Liver (tissue), 9 donors: Measurements from ENCODE around the gene IQCC. TPM values are rescaled to one million over a fixed set of nuclear protein-coding genes. Genes with fewer than 3 reads are reported as not detected.
A peak's percentile ranks its signal among the peaks of the same experiment; 100 is the strongest.

Source experiments
- DNase-seq: peaks from one replicate; pipeline ENCODE4 v3.0.0-alpha.2; 2017; ENCODE audit warnings: low spot score
- H3K27ac ChIP-seq, 2 donors: one replicate each; pipeline ENCODE4 v1.7.0; 2013; ENCODE audit warnings: inconsistent platforms in 2 of 2, low read length in 2 of 2, control low read depth in 1 of 2, low read depth in 1 of 2, mild to moderate bottlenecking in 1 of 2
- H3K27me3 ChIP-seq, 4 donors: one replicate each; pipeline versions ENCODE4 v1.6.1 to v1.7.0; 2013; ENCODE audit warnings: low read length in 3 of 4, inconsistent platforms in 1 of 4, mild to moderate bottlenecking in 1 of 4, moderate library complexity in 1 of 4; ENCODE audit not compliant: control insufficient read depth in 4 of 4, insufficient read depth in 4 of 4
- H3K36me3 ChIP-seq, 4 donors: one replicate each; pipeline versions ENCODE4 v1.6.1 to v1.7.0; 2013; ENCODE audit warnings: low read length in 3 of 4, mild to moderate bottlenecking in 3 of 4, low read depth in 1 of 4, moderate library complexity in 1 of 4; ENCODE audit not compliant: control insufficient read depth in 4 of 4, insufficient read depth in 3 of 4
- H3K4me1 ChIP-seq, 4 donors: one replicate each; pipeline versions ENCODE4 v1.6.1 to v1.7.0; 2013; ENCODE audit warnings: low read length in 3 of 4, mild to moderate bottlenecking in 3 of 4, moderate library complexity in 1 of 4; ENCODE audit not compliant: control insufficient read depth in 4 of 4, insufficient read depth in 4 of 4
- H3K4me3 ChIP-seq, 3 donors: one replicate each; pipeline versions ENCODE4 v1.6.1 to v1.7.0; 2013; ENCODE audit warnings: low read length in 3 of 3, control low read depth in 1 of 3, low read depth in 1 of 3, mild to moderate bottlenecking in 1 of 3
- H3K9ac ChIP-seq, 2 donors: one replicate each; pipeline ENCODE4 v1.7.0; 2013; ENCODE audit warnings: low read length in 2 of 2, mild to moderate bottlenecking in 2 of 2, moderate library complexity in 2 of 2, control low read depth in 1 of 2, low read depth in 1 of 2
- H3K9me3 ChIP-seq, 4 donors: one replicate each; pipeline versions ENCODE4 v1.6.1 to v1.7.0; 2013; ENCODE audit warnings: low read length in 3 of 4; ENCODE audit not compliant: control insufficient read depth in 4 of 4
- CTCF ChIP-seq: fragments of 150-350 bp; IDR thresholded peaks from 2 replicates; pipeline ENCODE4 v1.5.1; 2017; ENCODE audit warnings: improper control_type of control experiment, low read depth, low read length; ENCODE audit not compliant: missing input control
- FOXA2 ChIP-seq: IDR thresholded peaks from 2 replicates; pipeline ENCODE4 v1.6.1; 2016; ENCODE audit warnings: antibody characterized with exemption
- GABPA ChIP-seq, 2 donors: IDR thresholded peaks in 1 of 2; conservative IDR thresholded peaks in 1 of 2; 2 replicates each; pipeline ENCODE4 v1.6.1; 2016; ENCODE audit warnings: antibody characterized with exemption in 2 of 2, mild to moderate bottlenecking in 1 of 2, moderate library complexity in 1 of 2
- HNF4A ChIP-seq, 2 donors: conservative IDR thresholded peaks; 2 replicates each; pipeline ENCODE4 v1.6.1; 2016; ENCODE audit warnings: antibody characterized with exemption in 2 of 2, mild to moderate bottlenecking in 2 of 2
- JUND ChIP-seq, 2 donors: IDR thresholded peaks; 2 replicates each; pipeline ENCODE4 v1.6.1; 2016; ENCODE audit warnings: antibody characterized with exemption in 2 of 2
- REST ChIP-seq: IDR thresholded peaks from 2 replicates; pipeline ENCODE4 v1.6.1; 2016; ENCODE audit warnings: antibody characterized with exemption, mild to moderate bottlenecking
- RXRA ChIP-seq, 2 donors: IDR thresholded peaks; 2 replicates each; pipeline ENCODE4 v1.6.1; 2017 to 2018; ENCODE audit warnings: antibody characterized with exemption in 2 of 2, mild to moderate bottlenecking in 1 of 2
- SP1 ChIP-seq: IDR thresholded peaks from 2 replicates; pipeline ENCODE4 v1.6.1; 2018; ENCODE audit warnings: antibody characterized with exemption, mild to moderate bottlenecking
- YY1 ChIP-seq: IDR thresholded peaks from 2 replicates; pipeline ENCODE4 v1.6.1; 2016; ENCODE audit warnings: antibody characterized with exemption, mild to moderate bottlenecking
- WGBS: extraction: QIAGEN DNeasy Blood & Tissue Kit; methylation state at CpG from one replicate; pipeline ENCODE4 v1.1.7; 2013; 5-methylcytosine and 5-hydroxymethylcytosine counted together
- polyA plus RNA-seq, 2 donors: library from polyadenylated mRNA; stranded (reverse) in 1 of 2; unstranded in 1 of 2; fragments of 200-250 nt in 1 of 2; fragments of >200 nt in 1 of 2; fragmentation: Nextera tagmentation in 1 of 2; extraction: Ambion mirVana in 1 of 2; gene quantifications; one replicate each; pipeline versions ENCODE4 v1.2.1 to v1.2.3, GENCODE V29; 2013 to 2015
- total RNA-seq, 2 donors: library from RNA; depleted of rRNA; stranded (reverse); fragments of >200 nt; gene quantifications; one replicate each; pipeline ENCODE4 v1.2.3, GENCODE V29; 2014
- TF ChIP-seq, protein P1 (sequence below): IDR thresholded peaks from 2 replicates; pipeline ENCODE4 v1.6.1; 2016; ENCODE audit warnings: antibody characterized with exemption
- donor health status: healthy.
- donor health status: healthy.
- donor health status: healthy.
- donor health status: healthy.
- donor health status: healthy.

Gene IQCC
- total and polyA plus RNA-seq, 4 donors, result 0.42 to 2.3 (median 0.61) TPM

DNA sequence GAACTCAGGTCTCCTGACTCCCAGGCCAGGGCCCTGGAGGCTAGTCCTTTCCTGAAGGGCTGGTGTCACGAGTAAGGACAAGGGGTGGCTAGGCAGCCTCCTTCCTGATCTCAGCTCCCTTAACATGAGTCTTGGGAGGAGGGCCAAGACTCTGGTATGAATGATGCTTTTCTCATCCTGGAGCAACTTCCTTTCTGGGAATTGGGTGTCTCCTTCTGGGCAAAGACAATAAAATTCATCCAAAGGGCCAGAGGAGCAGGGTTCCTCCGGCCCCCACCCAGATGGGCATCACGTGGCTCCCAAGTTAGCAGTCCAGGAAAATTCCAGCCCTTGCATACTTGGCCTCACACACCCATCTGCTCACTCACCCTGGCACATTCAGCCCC lies 41.4 kb downstream of the IQCC start, which contains the start of gene FAM167B (continued):
- TF ChIP-seq REST, result no peak
- no peak for TF ChIP-seq JUND (IDR thresholded peaks at IDR 0.05)
- TF ChIP-seq YY1, result no peak
- TF ChIP-seq RXRA (IDR thresholded peaks at IDR 0.05), result peak; percentile 36 to 69

- Histone ChIP-seq H3K9ac (peak overlapping the region in 1 of 2 donors; percentile 47), H3K27me3 (no peaks in the 10 kb centered on the region), H3K4me3 (no peak overlapping the region), H3K9me3 (no peaks in the 10 kb centered on the region), H3K27ac (peak overlapping the region; percentile 63 to 66), H3K4me1 (peaks cover 3 to 18% (median 11%) of the 10 kb centered on the region in 4 donors), H3K36me3 (no peaks in the 10 kb centered on the region)
- 86% methylated on average over 12 of the region's 12 CpGs for WGBS
- TF ChIP-seq REST (no peak), FOXA2 (no peak), SP1 (no peak), GABPA (IDR thresholded peaks at IDR 0.05 in 1 of 2, conservative IDR thresholded peaks at IDR 0.05 in 1 of 2) (no peak), CTCF (no peak), HNF4A (conservative IDR thresholded peaks at IDR 0.05) (no peak), JUND (IDR thresholded peaks at IDR 0.05) (no peak)
- TF ChIP-seq, protein P1, sequence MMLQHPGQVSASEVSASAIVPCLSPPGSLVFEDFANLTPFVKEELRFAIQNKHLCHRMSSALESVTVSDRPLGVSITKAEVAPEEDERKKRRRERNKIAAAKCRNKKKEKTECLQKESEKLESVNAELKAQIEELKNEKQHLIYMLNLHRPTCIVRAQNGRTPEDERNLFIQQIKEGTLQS, result no peak
- DNase-seq, result no peak
Measured at GRCh38 chr1:32247452-32247851, 42.0 kb downstream of the IQCC start.
